GM19193 (cell line): ENCODE measurements around the gene TOMT.
"Not testable (repeated sequence)": the region's sequence is repeated elsewhere in the genome, so short reads cannot be mapped to it uniquely, and the experiment has no call there.

Source experiments
- POLR2A ChIP-seq: IDR thresholded peaks from 4 replicates; pipeline ENCODE4 v1.6.1; 2011; ENCODE audit not compliant: insufficient read depth, insufficient read length; ENCODE audit errors: extremely low read depth

The TOMT gene

GRCh38 chr11:72112143-72112977 is 6.6 kb downstream of the TOMT start, which contains the start of gene ANAPC15:
Gene ANAPC15, minus strand, starts transcription at chr11:72112695. Its CDS starts 1,419 bp downstream, at chr11:72111276.
- TF ChIP-seq POLR2A = peak; percentile 96

GRCh38 chr11:72112978-72113808 is 7.5 kb downstream of the TOMT start:
- TF ChIP-seq POLR2A = no peak

- TF ChIP-seq POLR2A = no peak
Measured at GRCh38 chr11:72114570-72114969, 8.8 kb downstream of the TOMT start.

GRCh38 chr11:72116019-72116755 is 10.5 kb downstream of the TOMT start:
- no peak for TF ChIP-seq POLR2A

- no peak for TF ChIP-seq POLR2A
Measured at GRCh38 chr11:72119198-72119597, 13.5 kb downstream of the TOMT start.

- no peak for TF ChIP-seq POLR2A
Measured at GRCh38 chr11:72120930-72121329, 15.2 kb downstream of the TOMT start.

- TF ChIP-seq POLR2A = no peak
Measured at GRCh38 chr11:72122607-72123006, 16.9 kb downstream of the TOMT start.

GRCh38 chr11:72123117-72123653 is 17.5 kb downstream of the TOMT start:
- TF ChIP-seq POLR2A = no peak

- no peak for TF ChIP-seq POLR2A
Measured at GRCh38 chr11:72124046-72124445, 18.3 kb downstream of the TOMT start.

GRCh38 chr11:72125956-72126355 is 20.2 kb downstream of the TOMT start:
- TF ChIP-seq POLR2A = no peak

- no peak for TF ChIP-seq POLR2A
Measured at GRCh38 chr11:72127923-72128322, 22.2 kb downstream of the TOMT start.

- no peak for TF ChIP-seq POLR2A
Measured at GRCh38 chr11:72129381-72129780, 23.7 kb downstream of the TOMT start.

- TF ChIP-seq POLR2A = no peak
Measured at GRCh38 chr11:72132646-72133045, 26.9 kb downstream of the TOMT start.

- TF ChIP-seq POLR2A = not testable (repeated sequence)
Measured at GRCh38 chr11:72135473-72135872, 29.7 kb downstream of the TOMT start, which contains the start of gene FOLR3. Gene FOLR3, plus strand, starts transcription at chr11:72135725. Its CDS starts 228 bp downstream, at chr11:72135953.
